NB4 (cell line): Measurements from ENCODE around the gene CUX1.

Experiments used
- DNase-seq: peaks from one replicate; pipeline ENCODE4 v3.0.0; 2010; ENCODE audit warnings: low read depth
- H3K4me3 ChIP-seq: one replicate; pipeline ENCODE4 v1.5.1; 2011; ENCODE audit warnings: mild to moderate bottlenecking, low read depth, low read length, moderate library complexity
- MAX ChIP-seq: IDR thresholded peaks from 2 replicates; pipeline ENCODE4 v1.6.1; 2011; ENCODE audit warnings: low read depth, low read length
- MYC ChIP-seq: IDR thresholded peaks from 2 replicates; pipeline ENCODE4 v1.6.1; 2011; ENCODE audit warnings: low read depth, low read length
- POLR2A ChIP-seq: IDR thresholded peaks from 2 replicates; pipeline ENCODE4 v1.6.1; 2011; ENCODE audit warnings: mild to moderate bottlenecking; ENCODE audit not compliant: insufficient read length; ENCODE audit errors: extremely low read depth
- TF ChIP-seq, protein P1 (sequence below): IDR thresholded peaks from one replicate; pipeline ENCODE4 v1.5.1; 2012; ENCODE audit warnings: low read depth, low read length

CUX1 gene

DNA sequence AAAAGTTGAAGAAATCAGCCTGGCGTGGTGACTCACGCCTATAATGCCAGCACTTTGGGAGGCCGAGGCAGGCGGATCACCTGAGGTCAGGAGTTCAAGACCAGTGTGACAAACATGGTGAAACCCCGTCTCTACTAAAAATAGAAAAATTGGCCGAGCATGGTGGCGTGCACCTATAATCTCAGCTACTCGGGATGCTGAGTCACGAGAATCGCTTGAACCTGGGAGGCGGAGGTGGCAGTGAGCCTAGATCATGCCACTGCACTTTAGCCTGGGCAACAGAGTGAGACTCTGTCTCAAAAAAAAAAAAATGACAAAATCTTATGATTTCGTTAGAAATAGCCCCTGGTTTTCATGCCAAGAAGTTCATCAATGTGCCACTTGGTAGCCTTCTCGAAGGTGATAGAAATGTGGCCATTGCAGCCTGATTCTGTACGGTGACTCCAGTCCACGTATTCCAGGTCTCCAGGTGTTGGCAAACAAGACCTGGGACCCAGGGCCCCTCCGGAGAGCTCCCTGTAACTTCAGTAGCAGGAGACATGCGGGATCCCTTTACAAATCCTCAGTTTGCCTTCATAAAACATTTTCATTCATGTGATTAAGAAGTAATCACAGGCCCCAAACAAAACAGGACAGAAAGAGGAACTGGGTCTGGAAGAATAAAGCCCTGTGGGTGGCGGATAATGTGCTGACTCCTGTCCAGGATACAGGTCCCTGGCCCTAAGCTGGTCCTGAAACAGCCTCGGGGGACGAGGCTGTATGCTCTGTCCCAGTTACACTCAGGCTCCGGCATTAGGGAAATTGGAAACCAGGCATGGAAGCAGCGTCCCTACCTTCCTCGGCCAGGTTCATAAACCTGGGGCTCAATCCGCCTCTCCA, 262.0 kb downstream of the CUX1 start:
- DNase-seq, result peak; percentile 21
- H3K4me3 ChIP-seq, result no peak overlapping the region
- TF ChIP-seq, protein P1, sequence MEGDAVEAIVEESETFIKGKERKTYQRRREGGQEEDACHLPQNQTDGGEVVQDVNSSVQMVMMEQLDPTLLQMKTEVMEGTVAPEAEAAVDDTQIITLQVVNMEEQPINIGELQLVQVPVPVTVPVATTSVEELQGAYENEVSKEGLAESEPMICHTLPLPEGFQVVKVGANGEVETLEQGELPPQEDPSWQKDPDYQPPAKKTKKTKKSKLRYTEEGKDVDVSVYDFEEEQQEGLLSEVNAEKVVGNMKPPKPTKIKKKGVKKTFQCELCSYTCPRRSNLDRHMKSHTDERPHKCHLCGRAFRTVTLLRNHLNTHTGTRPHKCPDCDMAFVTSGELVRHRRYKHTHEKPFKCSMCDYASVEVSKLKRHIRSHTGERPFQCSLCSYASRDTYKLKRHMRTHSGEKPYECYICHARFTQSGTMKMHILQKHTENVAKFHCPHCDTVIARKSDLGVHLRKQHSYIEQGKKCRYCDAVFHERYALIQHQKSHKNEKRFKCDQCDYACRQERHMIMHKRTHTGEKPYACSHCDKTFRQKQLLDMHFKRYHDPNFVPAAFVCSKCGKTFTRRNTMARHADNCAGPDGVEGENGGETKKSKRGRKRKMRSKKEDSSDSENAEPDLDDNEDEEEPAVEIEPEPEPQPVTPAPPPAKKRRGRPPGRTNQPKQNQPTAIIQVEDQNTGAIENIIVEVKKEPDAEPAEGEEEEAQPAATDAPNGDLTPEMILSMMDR, result no peak
- no peak for TF ChIP-seq MYC
- TF ChIP-seq MAX, result no peak
- TF ChIP-seq POLR2A, result no peak

GRCh38 chr7:102080019-102080433, 262.6 kb downstream of the CUX1 start:
- no peak for DNase-seq
- TF ChIP-seq, protein P1, result no peak
- TF ChIP-seq POLR2A (no peak), MYC (no peak), MAX (no peak)
- H3K4me3 ChIP-seq, result no peak overlapping the region

DNA sequence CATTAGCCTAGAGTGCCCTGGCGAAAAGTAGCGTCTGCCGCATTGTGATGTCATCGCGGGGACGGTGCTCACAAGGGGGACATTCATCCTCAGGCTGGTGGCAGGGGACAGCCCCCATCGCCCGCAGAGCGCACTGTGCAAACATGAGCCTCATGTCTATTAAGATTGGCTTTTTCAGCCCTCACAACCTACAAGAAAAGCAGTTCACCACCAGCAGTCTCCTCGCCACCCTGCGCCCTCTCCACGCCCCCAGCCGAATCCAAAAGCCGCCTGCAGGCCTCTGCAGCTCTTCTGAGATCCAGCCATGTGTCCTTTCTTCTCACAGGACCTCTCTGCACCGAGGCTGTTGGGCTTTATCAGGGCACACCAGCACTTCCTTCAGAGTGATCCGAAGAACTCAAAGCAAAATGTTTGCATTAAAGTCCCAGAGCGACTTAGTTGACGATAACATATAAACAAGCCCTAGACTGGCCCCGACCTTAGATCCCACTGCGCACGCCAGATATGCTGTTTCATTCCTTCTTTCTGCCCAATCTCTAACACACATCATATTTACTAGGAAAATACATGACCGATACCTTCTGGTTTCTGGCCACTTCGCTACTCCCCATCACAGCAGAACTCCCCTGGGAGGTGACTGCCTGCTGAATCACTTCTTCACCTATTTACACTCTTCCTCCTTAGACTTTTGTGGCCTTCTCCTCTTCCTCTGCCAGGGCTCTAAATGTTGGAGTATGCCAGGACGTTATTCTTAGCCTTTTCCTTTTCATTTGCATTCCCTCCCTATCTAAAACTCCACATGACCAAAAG, 263.2 kb downstream of the CUX1 start:
- TF ChIP-seq POLR2A (no peak), MYC (no peak), MAX (no peak)
- TF ChIP-seq, protein P1, result no peak
- DNase-seq, result peak; percentile 26
- H3K4me3 ChIP-seq, result no peak overlapping the region

GRCh38 chr7:102081244-102081627, 263.8 kb downstream of the CUX1 start:
- no peak for TF ChIP-seq POLR2A
- TF ChIP-seq MAX, result no peak
- TF ChIP-seq MYC, result no peak
- TF ChIP-seq, protein P1, result no peak
- no peak for DNase-seq
- H3K4me3 ChIP-seq, result no peak overlapping the region

- no peak for DNase-seq
- H3K4me3 ChIP-seq, result no peak overlapping the region
- TF ChIP-seq, protein P1, result no peak
- TF ChIP-seq MYC (no peak), MAX (no peak), POLR2A (no peak)
Measured at GRCh38 chr7:102082693-102083368, 265.4 kb downstream of the CUX1 start.
